Neural cell (in vitro differentiated cells): ENCODE measurements around the gene ANKRD29.

Experiments
- CTCF ChIP-seq: fragments of 450-650 bp; IDR thresholded peaks from 2 replicates; pipeline ENCODE4 v1.5.1; 2014; ENCODE audit warnings: antibody characterized with exemption, mild to moderate bottlenecking, moderate library complexity; ENCODE audit not compliant: poor library complexity, severe bottlenecking
- EP300 ChIP-seq: fragments of 450-650 bp; conservative IDR thresholded peaks from 2 replicates; pipeline ENCODE4 v1.6.1; 2014; ENCODE audit warnings: antibody characterized with exemption, mild to moderate bottlenecking, moderate library complexity; ENCODE audit not compliant: poor library complexity, severe bottlenecking
- EZH2 ChIP-seq: fragments of 200-600, 300-800 bp; shearing (Covaris generic), sonication (generic); IDR thresholded peaks from 2 replicates; pipeline ENCODE4 v1.6.1; 2014; ENCODE audit warnings: antibody characterized with exemption, low read length, borderline replicate concordance, mild to moderate bottlenecking; ENCODE audit not compliant: insufficient read depth, poor library complexity, severe bottlenecking
- RAD21 ChIP-seq: fragments of 450-650 bp; conservative IDR thresholded peaks from 2 replicates; pipeline ENCODE4 v1.6.1; 2014; ENCODE audit warnings: antibody characterized with exemption, mild to moderate bottlenecking, moderate library complexity

- no peak for TF ChIP-seq CTCF
- no peak for TF ChIP-seq RAD21
- no peak for TF ChIP-seq EP300
- TF ChIP-seq EZH2: no peak
Observed at GRCh38 chr18:23702606-23703005, 39.9 kb upstream of the ANKRD29 start.
